Astrocyte (in vitro differentiated cells and primary cell): ENCODE results near the gene LRRK1. TPM values are rescaled to one million over a fixed set of nuclear protein-coding genes. Genes with fewer than 3 reads are reported as not detected.

Source experiments
- DNase-seq: peaks from one replicate; pipeline ENCODE4 v3.0.0-alpha.2; 2010; ENCODE audit warnings: low read depth
- FAIRE-seq: peaks from 2 replicates; lab custom pipeline; 2011; peaks lifted over from hg19 to GRCh38; lab: Jason Lieb, UNC
- H2AFZ ChIP-seq: 2 replicates; pipeline ENCODE4 v1.6.0; 2012; ENCODE audit warnings: low read depth, low read length, inconsistent platforms
- H3K27ac ChIP-seq: 2 replicates; pipeline ENCODE4 v1.5.1; 2011; ENCODE audit warnings: low read depth, low read length, inconsistent platforms
- H3K27me3 ChIP-seq: 2 replicates; pipeline ENCODE4 v1.6.0; 2011; ENCODE audit warnings: low read length, inconsistent platforms; ENCODE audit not compliant: insufficient read depth
- H3K36me3 ChIP-seq: 2 replicates; pipeline ENCODE4 v1.5.1; 2011; ENCODE audit warnings: low read length, inconsistent platforms; ENCODE audit not compliant: insufficient read depth
- H3K4me1 ChIP-seq: 2 replicates; pipeline ENCODE4 v1.5.1; 2011; ENCODE audit warnings: low read length, inconsistent platforms; ENCODE audit not compliant: insufficient read depth
- H3K4me2 ChIP-seq: 2 replicates; pipeline ENCODE4 v1.6.0; 2012; ENCODE audit warnings: low read length, inconsistent platforms
- H3K4me3 ChIP-seq: 2 replicates; pipeline ENCODE4 v1.5.1; 2011; ENCODE audit warnings: low read depth, mild to moderate bottlenecking, low read length, inconsistent platforms; ENCODE audit not compliant: insufficient read depth
- H3K79me2 ChIP-seq: 2 replicates; pipeline ENCODE4 v1.6.0; 2012; ENCODE audit warnings: mild to moderate bottlenecking, low read length, inconsistent platforms; ENCODE audit not compliant: insufficient read depth
- H3K9ac ChIP-seq: 2 replicates; pipeline ENCODE4 v1.6.0; 2012; ENCODE audit warnings: mild to moderate bottlenecking, low read length, inconsistent platforms
- H3K9me3 ChIP-seq: 2 replicates; pipeline ENCODE4 v1.5.1; 2012; ENCODE audit warnings: low read depth, mild to moderate bottlenecking, low read length, inconsistent platforms; ENCODE audit not compliant: insufficient read depth
- H4K20me1 ChIP-seq: 2 replicates; pipeline ENCODE4 v1.6.0; 2012; ENCODE audit warnings: low read length, inconsistent platforms; ENCODE audit not compliant: insufficient read depth
- H3K27ac Mint-ChIP-seq: one replicate; pipeline ENCODE4 v1.8.0; 2021; ENCODE audit warnings: mild to moderate bottlenecking, mixed read lengths; ENCODE audit not compliant: unreplicated experiment
- H3K27me3 Mint-ChIP-seq: one replicate; pipeline ENCODE4 v1.8.0; 2021; ENCODE audit warnings: low read depth, mixed read lengths; ENCODE audit not compliant: unreplicated experiment
- H3K36me3 Mint-ChIP-seq: one replicate; pipeline ENCODE4 v1.8.0; 2021; ENCODE audit warnings: low read depth, mixed read lengths; ENCODE audit not compliant: unreplicated experiment
- H3K4me1 Mint-ChIP-seq: one replicate; pipeline ENCODE4 v1.8.0; 2021; ENCODE audit warnings: low read depth, mixed read lengths; ENCODE audit not compliant: unreplicated experiment
- H3K4me3 Mint-ChIP-seq: one replicate; pipeline ENCODE4 v1.8.0; 2021; ENCODE audit warnings: mild to moderate bottlenecking, moderate library complexity, mixed read lengths; ENCODE audit not compliant: unreplicated experiment
- H3K9me3 Mint-ChIP-seq: one replicate; pipeline ENCODE4 v1.8.0; 2021; ENCODE audit warnings: mild to moderate bottlenecking, mixed read lengths; ENCODE audit not compliant: unreplicated experiment
- EZH2 ChIP-seq: IDR thresholded peaks from 2 replicates; pipeline ENCODE4 v1.6.1; 2012; ENCODE audit warnings: mild to moderate bottlenecking, low read length, inconsistent platforms; ENCODE audit not compliant: insufficient read depth
- total RNA-seq: library from RNA; stranded (reverse); gene quantifications from 2 replicates; pipeline ENCODE4 v1.2.1, GENCODE V29; 2021
- TF ChIP-seq, protein P1 (sequence below): IDR thresholded peaks from 2 replicates; pipeline ENCODE4 v1.5.1; 2011; ENCODE audit warnings: low read depth, mild to moderate bottlenecking, inconsistent platforms, low read length, moderate library complexity; ENCODE audit not compliant: insufficient read depth

Gene LRRK1
- total RNA-seq, 1 donor from 2014 or later, result 0.41 TPM

DNA sequence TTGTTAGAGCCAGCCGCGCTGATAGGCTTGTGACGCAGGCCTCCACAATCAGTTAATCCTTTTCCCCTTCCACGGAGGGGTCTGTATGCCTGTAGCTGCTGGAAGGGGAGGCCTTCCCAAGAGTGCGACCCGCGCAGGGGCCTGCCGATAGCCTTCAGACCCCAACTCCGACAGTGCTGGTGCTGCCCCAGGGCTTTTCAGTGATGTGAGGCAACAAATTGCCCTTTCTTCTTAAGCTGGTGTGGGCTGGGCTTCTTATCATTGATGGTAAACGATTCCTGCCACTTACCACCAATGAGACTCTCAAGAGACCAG lies 189.3 kb downstream of the LRRK1 start:
- H2AFZ ChIP-seq, result no peak overlapping the region
- no peak for DNase-seq

DNA sequence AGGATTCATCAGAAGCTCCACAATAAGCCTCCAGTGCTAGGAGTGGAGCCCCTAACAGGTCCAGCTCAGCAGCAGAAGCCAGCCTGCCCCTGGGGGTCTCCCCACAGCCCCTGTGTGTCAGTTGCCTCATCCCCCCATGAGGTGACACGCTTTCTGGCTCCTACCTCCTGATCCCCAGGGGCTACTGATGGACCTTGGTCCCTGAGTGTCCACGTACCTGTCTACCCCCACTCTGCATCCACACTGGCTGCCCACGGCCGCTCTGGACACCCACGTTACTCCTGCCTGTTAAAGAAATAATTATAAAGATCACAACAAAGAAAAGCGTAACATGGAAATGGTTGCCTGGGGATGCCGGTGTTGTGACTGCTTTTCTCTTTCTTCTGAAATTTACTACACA lies 189.6 kb downstream of the LRRK1 start:
- H3K4me3 ChIP-seq, result no peak overlapping the region
- no peaks in the 10 kb centered on the region for H4K20me1 ChIP-seq
- FAIRE-seq (no peak), DNase-seq (no peak)
- TF ChIP-seq, protein P1, sequence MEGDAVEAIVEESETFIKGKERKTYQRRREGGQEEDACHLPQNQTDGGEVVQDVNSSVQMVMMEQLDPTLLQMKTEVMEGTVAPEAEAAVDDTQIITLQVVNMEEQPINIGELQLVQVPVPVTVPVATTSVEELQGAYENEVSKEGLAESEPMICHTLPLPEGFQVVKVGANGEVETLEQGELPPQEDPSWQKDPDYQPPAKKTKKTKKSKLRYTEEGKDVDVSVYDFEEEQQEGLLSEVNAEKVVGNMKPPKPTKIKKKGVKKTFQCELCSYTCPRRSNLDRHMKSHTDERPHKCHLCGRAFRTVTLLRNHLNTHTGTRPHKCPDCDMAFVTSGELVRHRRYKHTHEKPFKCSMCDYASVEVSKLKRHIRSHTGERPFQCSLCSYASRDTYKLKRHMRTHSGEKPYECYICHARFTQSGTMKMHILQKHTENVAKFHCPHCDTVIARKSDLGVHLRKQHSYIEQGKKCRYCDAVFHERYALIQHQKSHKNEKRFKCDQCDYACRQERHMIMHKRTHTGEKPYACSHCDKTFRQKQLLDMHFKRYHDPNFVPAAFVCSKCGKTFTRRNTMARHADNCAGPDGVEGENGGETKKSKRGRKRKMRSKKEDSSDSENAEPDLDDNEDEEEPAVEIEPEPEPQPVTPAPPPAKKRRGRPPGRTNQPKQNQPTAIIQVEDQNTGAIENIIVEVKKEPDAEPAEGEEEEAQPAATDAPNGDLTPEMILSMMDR, result no peak
- TF ChIP-seq EZH2, result no peak
- H3K4me1 ChIP-seq, result peaks cover 13% of the 10 kb centered on the region
- no peak overlapping the region for H3K27ac Mint-ChIP-seq
- peaks cover 6% of the 10 kb centered on the region for H3K9me3 Mint-ChIP-seq
- H3K36me3 Mint-ChIP-seq, result no peaks in the 10 kb centered on the region
- peaks cover 9% of the 10 kb centered on the region for H3K27me3 Mint-ChIP-seq
- no peak overlapping the region for H2AFZ ChIP-seq
- no peak overlapping the region for H3K9ac ChIP-seq
- H3K4me1 Mint-ChIP-seq, result peaks cover 14% of the 10 kb centered on the region
- H3K27me3 ChIP-seq, result no peaks in the 10 kb centered on the region
- no peaks in the 10 kb centered on the region for H3K9me3 ChIP-seq
- H3K4me2 ChIP-seq, result no peak overlapping the region
- no peak overlapping the region for H3K4me3 Mint-ChIP-seq
- H3K36me3 ChIP-seq, result no peaks in the 10 kb centered on the region
- H3K79me2 ChIP-seq, result no peaks in the 10 kb centered on the region
- no peak overlapping the region for H3K27ac ChIP-seq

More for the DNA sequence above, 189.3 kb downstream of the LRRK1 start:
- no peaks in the 10 kb centered on the region for H3K36me3 ChIP-seq
- H3K9ac ChIP-seq, result no peak overlapping the region
- peaks cover 13% of the 10 kb centered on the region for H3K4me1 ChIP-seq
- no peaks in the 10 kb centered on the region for H3K79me2 ChIP-seq
- no peak overlapping the region for H3K27ac ChIP-seq
- H3K4me3 ChIP-seq, result no peak overlapping the region
- Mint-ChIP-seq H3K27me3 (peaks cover 6% of the 10 kb centered on the region), H3K27ac (no peak overlapping the region), H3K9me3 (peaks cover 7% of the 10 kb centered on the region), H3K36me3 (no peaks in the 10 kb centered on the region), H3K4me1 (peaks cover 14% of the 10 kb centered on the region), H3K4me3 (no peak overlapping the region)
- TF ChIP-seq, protein P1, result no peak
- TF ChIP-seq EZH2, result no peak
- no peak overlapping the region for H3K4me2 ChIP-seq
- H3K9me3 ChIP-seq, result no peaks in the 10 kb centered on the region
- H4K20me1 ChIP-seq, result no peaks in the 10 kb centered on the region
- no peaks in the 10 kb centered on the region for H3K27me3 ChIP-seq
- no peak for FAIRE-seq

DNA sequence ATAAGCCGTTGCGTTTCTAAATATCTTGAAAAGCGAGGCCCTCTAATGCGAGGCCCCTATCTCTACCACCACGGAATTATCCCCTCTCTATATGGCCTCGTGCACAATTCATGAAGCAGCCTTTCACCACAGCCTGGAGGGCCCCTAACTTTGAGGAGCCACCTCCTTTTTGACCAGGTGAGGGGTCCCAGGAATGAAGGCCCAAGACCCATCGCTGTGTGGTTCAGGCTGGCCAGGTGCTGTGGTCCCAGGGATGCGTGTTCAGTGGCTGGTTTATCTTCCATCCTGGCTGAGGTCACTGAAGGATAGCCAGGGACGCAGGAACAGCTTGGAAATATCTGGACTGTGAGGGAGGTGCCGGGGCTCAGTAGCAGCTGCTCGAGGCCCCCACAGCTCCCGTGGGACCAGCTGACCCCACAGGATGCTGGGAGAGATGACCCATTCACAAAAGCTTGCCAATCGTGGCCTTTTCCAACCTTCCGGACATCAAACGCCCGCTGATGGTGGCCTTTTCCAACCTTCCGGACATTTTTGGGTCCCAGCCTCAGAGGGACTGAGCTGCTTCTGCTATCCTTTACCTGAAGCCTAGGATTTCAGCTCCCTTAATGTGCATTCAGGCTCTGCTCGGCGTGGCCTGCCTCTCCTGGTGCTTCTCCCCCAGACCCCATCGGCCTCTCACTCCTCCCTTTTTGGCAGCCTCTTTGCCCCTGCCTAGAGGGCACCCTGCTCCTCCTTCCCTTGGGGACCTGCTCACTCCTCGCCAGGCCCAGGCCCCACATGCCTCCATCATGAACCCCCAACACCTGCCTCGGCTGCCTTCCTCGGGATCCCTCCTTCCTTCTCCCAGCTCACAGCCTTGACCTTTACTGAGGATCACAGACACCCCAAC lies 191.8 kb downstream of the LRRK1 start:
- H3K27ac ChIP-seq, result no peak overlapping the region
- Mint-ChIP-seq H3K27ac (no peak overlapping the region), H3K9me3 (peaks cover 6% of the 10 kb centered on the region), H3K4me1 (peaks cover 2% of the 10 kb centered on the region), H3K36me3 (no peaks in the 10 kb centered on the region), H3K4me3 (no peak overlapping the region), H3K27me3 (peaks cover 12% of the 10 kb centered on the region)
- no peak overlapping the region for H3K4me2 ChIP-seq
- no peak for FAIRE-seq
- H3K9ac ChIP-seq, result no peak overlapping the region
- TF ChIP-seq, protein P1, result no peak
- no peak for TF ChIP-seq EZH2
- H3K27me3 ChIP-seq, result no peaks in the 10 kb centered on the region
- H3K4me3 ChIP-seq, result no peak overlapping the region
- H2AFZ ChIP-seq, result no peak overlapping the region
- DNase-seq, result no peak
- no peaks in the 10 kb centered on the region for H3K36me3 ChIP-seq
- peaks cover 3% of the 10 kb centered on the region for H3K4me1 ChIP-seq
- H3K9me3 ChIP-seq, result no peaks in the 10 kb centered on the region
- H3K79me2 ChIP-seq, result no peaks in the 10 kb centered on the region
- no peaks in the 10 kb centered on the region for H4K20me1 ChIP-seq
